Upper lobe of right lung (tissue), 1 donor: ENCODE data around the gene ZNF23. TPM values are rescaled to one million over a fixed set of nuclear protein-coding genes. Genes with fewer than 3 reads are reported as not detected.

Source experiments
- ATAC-seq: fragments of 200-7000 bp; cut with Tn5 transposase; one replicate; pipeline ENCODE4 v1.9.1; 2020; ENCODE audit warnings: mild to moderate bottlenecking, moderate library complexity
- DNase-seq: peaks from one replicate; pipeline ENCODE4 v3.0.0-alpha.2; 2020
- H3K27ac ChIP-seq: fragments of 200-600 bp; one replicate; pipeline ENCODE4 v1.8.0; 2022
- H3K27me3 ChIP-seq: fragments of 200-600 bp; one replicate; pipeline ENCODE4 v1.8.0; 2022; ENCODE audit warnings: mild to moderate bottlenecking
- H3K36me3 ChIP-seq: fragments of 200-600 bp; one replicate; pipeline ENCODE4 v1.8.0; 2022
- H3K4me1 ChIP-seq: fragments of 200-600 bp; one replicate; pipeline ENCODE4 v1.8.0; 2022
- H3K4me3 ChIP-seq: fragments of 200-600 bp; one replicate; pipeline ENCODE4 v1.8.0; 2022; ENCODE audit warnings: mild to moderate bottlenecking
- H3K9me3 ChIP-seq: fragments of 200-600 bp; one replicate; pipeline ENCODE4 v1.8.0; 2022
- CTCF ChIP-seq: fragments of 200-600 bp; IDR thresholded peaks from one replicate; pipeline ENCODE4 v1.8.0; 2022; ENCODE audit warnings: antibody characterized with exemption
- intact Hi-C: fragments of 100-400 bp; cut with DNase I; formaldehyde crosslinking; loops from one replicate; pipeline ENCODE4 v1.11.0; 2022
- total RNA-seq: library from RNA; stranded (reverse); fragmentation: NEBNext Ultra II Directional; extraction: Animal tissue kit (Norgen Biotek cat#: 25700); gene quantifications from one replicate; pipeline ENCODE4 v1.2.1, GENCODE V29; 2021
- donor health status: DM: no; HTN: yes; CAD: no; lungs with severe emphysema.

The ZNF23 gene
- total RNA-seq, 1 donor from 2014 or later = 7.3 TPM

- DNase-seq = no peak
- TF ChIP-seq CTCF = no peak
- H3K4me3 ChIP-seq = no peak overlapping the region
These were observed 14.5 kb upstream of the ZNF23 start for GRCh38 chr16:71476457-71477124.

GRCh38 chr16:71474864-71475263 is 12.8 kb upstream of the ZNF23 start:
- ATAC-seq = no peak
- H3K4me3 ChIP-seq = no peak overlapping the region
- H3K36me3 ChIP-seq = peaks cover 40% of the 10 kb centered on the region
- no peak for TF ChIP-seq CTCF
- intact Hi-C loops = no loop called here
- H3K27me3 ChIP-seq = no peaks in the 10 kb centered on the region
- no peak overlapping the region for H3K27ac ChIP-seq
- H3K4me1 ChIP-seq = no peaks in the 10 kb centered on the region
- H3K9me3 ChIP-seq = no peaks in the 10 kb centered on the region
- no peak for DNase-seq

More at GRCh38 chr16:71476457-71477124, 14.5 kb upstream of the ZNF23 start:
- no peaks in the 10 kb centered on the region for H3K9me3 ChIP-seq
- H3K4me1 ChIP-seq = no peaks in the 10 kb centered on the region
- intact Hi-C loops = no loop called here
- H3K27ac ChIP-seq = no peak overlapping the region
- H3K36me3 ChIP-seq = peaks cover 40% of the 10 kb centered on the region
- H3K27me3 ChIP-seq = no peaks in the 10 kb centered on the region
- no peak for ATAC-seq

GRCh38 chr16:71473891-71474290 is 11.8 kb upstream of the ZNF23 start:
- intact Hi-C loops = no loop called here
- no peak overlapping the region for H3K27ac ChIP-seq
- H3K36me3 ChIP-seq = peaks cover 40% of the 10 kb centered on the region
- H3K27me3 ChIP-seq = no peaks in the 10 kb centered on the region
- H3K4me3 ChIP-seq = no peak overlapping the region
- H3K9me3 ChIP-seq = no peaks in the 10 kb centered on the region
- TF ChIP-seq CTCF = no peak
- H3K4me1 ChIP-seq = no peaks in the 10 kb centered on the region
- no peak for DNase-seq
- ATAC-seq = no peak

GRCh38 chr16:71472931-71473330 is 10.9 kb upstream of the ZNF23 start:
- intact Hi-C loops = no loop called here
- no peak for ATAC-seq
- Histone ChIP-seq H3K27ac (no peak overlapping the region), H3K4me3 (no peak overlapping the region), H3K36me3 (peaks cover 31% of the 10 kb centered on the region), H3K27me3 (no peaks in the 10 kb centered on the region), H3K9me3 (no peaks in the 10 kb centered on the region), H3K4me1 (no peaks in the 10 kb centered on the region)
- no peak for TF ChIP-seq CTCF
- no peak for DNase-seq

GRCh38 chr16:71472051-71472450 is 10.0 kb upstream of the ZNF23 start:
- peaks cover 22% of the 10 kb centered on the region for H3K36me3 ChIP-seq
- DNase-seq (no peak), ATAC-seq (no peak)
- H3K27ac ChIP-seq = no peak overlapping the region
- no peaks in the 10 kb centered on the region for H3K9me3 ChIP-seq
- no peaks in the 10 kb centered on the region for H3K4me1 ChIP-seq
- intact Hi-C loops = no loop called here
- no peak overlapping the region for H3K4me3 ChIP-seq
- TF ChIP-seq CTCF = no peak
- H3K27me3 ChIP-seq = no peaks in the 10 kb centered on the region

- Histone ChIP-seq H3K36me3 (no peaks in the 10 kb centered on the region), H3K27ac (no peak overlapping the region), H3K9me3 (no peaks in the 10 kb centered on the region), H3K4me1 (peaks cover 3% of the 10 kb centered on the region), H3K27me3 (no peaks in the 10 kb centered on the region), H3K4me3 (no peak overlapping the region)
- intact Hi-C loops = no loop called here
- DNase-seq (no peak), ATAC-seq (peak; percentile 66)
- TF ChIP-seq CTCF = no peak
These were observed 5.8 kb upstream of the ZNF23 start for GRCh38 chr16:71467810-71468209.
